ENCODE measurements around the gene PCCA. TPM values are rescaled to one million over a fixed set of nuclear protein-coding genes. Genes with fewer than 3 reads are reported as not detected.

PCCA gene
- total and polyA plus RNA-seq, 2 experiments from 2014 or later = 29.8 to 59.2 TPM

DNA sequence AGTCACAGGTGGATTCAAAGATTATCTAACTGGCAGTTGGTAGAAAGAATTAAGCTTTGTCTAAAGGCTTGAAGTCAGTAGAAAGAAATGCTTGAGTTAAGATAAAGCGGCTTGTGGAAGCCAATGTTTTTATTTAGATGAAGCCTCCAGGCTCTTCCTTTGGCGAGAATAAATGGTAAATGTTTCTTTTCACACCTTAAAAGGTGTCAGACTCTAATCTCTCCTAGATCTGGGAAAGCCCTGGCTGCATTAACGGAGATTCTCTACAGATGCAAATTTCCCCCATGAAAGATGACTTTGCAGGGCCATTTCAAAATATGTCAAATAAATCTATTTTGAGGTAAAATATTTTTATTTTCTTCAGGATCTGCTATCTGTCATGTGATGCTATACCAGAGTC, 37.8 kb upstream of the PCCA start:
- H3K4me1 ChIP-seq (ENCODE audit: low read depth) = no peaks in the 10 kb centered on the region
- TF ChIP-seq, protein P1, sequence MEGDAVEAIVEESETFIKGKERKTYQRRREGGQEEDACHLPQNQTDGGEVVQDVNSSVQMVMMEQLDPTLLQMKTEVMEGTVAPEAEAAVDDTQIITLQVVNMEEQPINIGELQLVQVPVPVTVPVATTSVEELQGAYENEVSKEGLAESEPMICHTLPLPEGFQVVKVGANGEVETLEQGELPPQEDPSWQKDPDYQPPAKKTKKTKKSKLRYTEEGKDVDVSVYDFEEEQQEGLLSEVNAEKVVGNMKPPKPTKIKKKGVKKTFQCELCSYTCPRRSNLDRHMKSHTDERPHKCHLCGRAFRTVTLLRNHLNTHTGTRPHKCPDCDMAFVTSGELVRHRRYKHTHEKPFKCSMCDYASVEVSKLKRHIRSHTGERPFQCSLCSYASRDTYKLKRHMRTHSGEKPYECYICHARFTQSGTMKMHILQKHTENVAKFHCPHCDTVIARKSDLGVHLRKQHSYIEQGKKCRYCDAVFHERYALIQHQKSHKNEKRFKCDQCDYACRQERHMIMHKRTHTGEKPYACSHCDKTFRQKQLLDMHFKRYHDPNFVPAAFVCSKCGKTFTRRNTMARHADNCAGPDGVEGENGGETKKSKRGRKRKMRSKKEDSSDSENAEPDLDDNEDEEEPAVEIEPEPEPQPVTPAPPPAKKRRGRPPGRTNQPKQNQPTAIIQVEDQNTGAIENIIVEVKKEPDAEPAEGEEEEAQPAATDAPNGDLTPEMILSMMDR (IDR thresholded peaks at IDR 0.05; ENCODE audit: low read depth, low read length) = no peak
- H3K27me3 ChIP-seq = no peaks in the 10 kb centered on the region
- H3K9me3 ChIP-seq (ENCODE audit: low read depth) = no peaks in the 10 kb centered on the region
- no peak for DNase-seq (ENCODE audit: low read depth in 1 of 2, low spot score in 1 of 2)
- H3K36me3 ChIP-seq = no peaks in the 10 kb centered on the region
- H3K4me3 ChIP-seq = no peak overlapping the region
- H3K27ac ChIP-seq = no peak overlapping the region

DNA sequence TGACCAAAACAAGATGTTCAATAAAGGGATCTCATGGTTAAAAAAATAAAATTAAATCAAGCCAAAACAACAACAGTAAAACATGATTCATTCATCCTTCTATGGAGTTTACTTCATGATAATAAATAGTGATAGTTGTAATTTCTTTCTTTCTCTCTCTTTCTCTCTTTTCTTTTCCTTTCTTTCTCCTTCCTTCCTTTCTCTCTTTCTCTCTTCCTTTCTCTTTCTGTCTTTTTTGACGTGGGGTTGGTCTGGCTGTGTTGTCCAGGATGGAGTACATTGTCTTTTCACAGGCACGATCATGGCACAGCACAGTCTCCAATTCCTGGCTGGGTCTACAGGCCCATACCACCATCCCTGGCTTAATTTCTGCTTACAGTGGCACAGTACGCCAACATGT, 29.1 kb upstream of the PCCA start:
- Histone ChIP-seq H3K9me3 (ENCODE audit: low read depth) (no peaks in the 10 kb centered on the region), H3K36me3 (no peaks in the 10 kb centered on the region), H3K27ac (no peak overlapping the region), H3K27me3 (no peaks in the 10 kb centered on the region), H3K4me3 (no peak overlapping the region), H3K4me1 (ENCODE audit: low read depth) (no peaks in the 10 kb centered on the region)
- TF ChIP-seq, protein P1 (IDR thresholded peaks at IDR 0.05; ENCODE audit: low read depth, low read length) = no peak
- no peak for DNase-seq (ENCODE audit: low read depth in 1 of 2, low spot score in 1 of 2)

DNA sequence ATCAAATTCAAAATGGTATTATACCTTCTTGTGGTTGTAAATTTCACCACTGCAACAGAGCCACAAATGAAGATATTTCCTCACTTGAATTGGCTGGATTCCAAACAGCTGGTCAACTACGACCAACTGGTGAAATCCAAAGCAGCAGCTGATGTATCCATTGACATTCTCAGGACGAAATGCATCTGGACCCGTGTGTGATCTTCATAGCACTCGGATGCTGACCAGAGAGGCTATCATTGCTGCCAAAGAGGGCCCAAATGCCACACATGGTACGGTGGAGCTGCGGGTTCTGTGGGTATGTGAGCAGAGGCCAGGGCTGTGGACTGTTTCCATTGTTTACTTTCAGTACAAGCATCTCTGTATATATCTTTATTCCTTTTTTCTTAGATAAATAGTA, 25.6 kb upstream of the PCCA start:
- DNase-seq (ENCODE audit: low read depth in 1 of 2, low spot score in 1 of 2) = peak in 1 of 2 donors; percentile 80
- no peaks in the 10 kb centered on the region for H3K4me1 ChIP-seq (ENCODE audit: low read depth)
- TF ChIP-seq, protein P1 (IDR thresholded peaks at IDR 0.05; ENCODE audit: low read depth, low read length) = no peak
- no peak overlapping the region for H3K27ac ChIP-seq
- H3K36me3 ChIP-seq = no peaks in the 10 kb centered on the region
- no peaks in the 10 kb centered on the region for H3K27me3 ChIP-seq
- H3K4me3 ChIP-seq = no peak overlapping the region
- no peaks in the 10 kb centered on the region for H3K9me3 ChIP-seq (ENCODE audit: low read depth)

DNA sequence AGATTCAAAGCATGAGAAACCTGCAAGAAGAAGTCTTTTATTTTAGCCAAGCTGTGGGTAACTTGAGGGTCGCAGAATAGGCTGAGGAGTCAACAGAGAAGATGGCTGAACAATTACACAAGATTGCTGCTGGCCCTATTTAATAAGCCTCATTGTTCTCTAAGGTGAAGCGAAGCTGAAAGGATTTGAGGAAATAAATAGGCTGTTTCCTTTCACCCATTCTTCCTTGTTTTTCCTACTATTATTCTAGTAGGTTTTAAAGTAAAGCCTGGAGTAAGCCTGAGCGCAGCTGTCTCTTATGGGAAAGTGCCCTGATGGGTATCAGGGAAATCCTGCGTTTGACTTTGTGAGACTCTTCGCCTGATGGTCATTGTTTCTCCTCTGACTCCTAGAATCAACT, 25.0 kb upstream of the PCCA start:
- DNase-seq (ENCODE audit: low read depth in 1 of 2, low spot score in 1 of 2) = no peak
- Histone ChIP-seq H3K27me3 (no peaks in the 10 kb centered on the region), H3K36me3 (no peaks in the 10 kb centered on the region), H3K9me3 (ENCODE audit: low read depth) (no peaks in the 10 kb centered on the region), H3K4me3 (no peak overlapping the region), H3K27ac (no peak overlapping the region), H3K4me1 (ENCODE audit: low read depth) (no peaks in the 10 kb centered on the region)
- TF ChIP-seq, protein P1 (IDR thresholded peaks at IDR 0.05; ENCODE audit: low read depth, low read length) = no peak

DNA sequence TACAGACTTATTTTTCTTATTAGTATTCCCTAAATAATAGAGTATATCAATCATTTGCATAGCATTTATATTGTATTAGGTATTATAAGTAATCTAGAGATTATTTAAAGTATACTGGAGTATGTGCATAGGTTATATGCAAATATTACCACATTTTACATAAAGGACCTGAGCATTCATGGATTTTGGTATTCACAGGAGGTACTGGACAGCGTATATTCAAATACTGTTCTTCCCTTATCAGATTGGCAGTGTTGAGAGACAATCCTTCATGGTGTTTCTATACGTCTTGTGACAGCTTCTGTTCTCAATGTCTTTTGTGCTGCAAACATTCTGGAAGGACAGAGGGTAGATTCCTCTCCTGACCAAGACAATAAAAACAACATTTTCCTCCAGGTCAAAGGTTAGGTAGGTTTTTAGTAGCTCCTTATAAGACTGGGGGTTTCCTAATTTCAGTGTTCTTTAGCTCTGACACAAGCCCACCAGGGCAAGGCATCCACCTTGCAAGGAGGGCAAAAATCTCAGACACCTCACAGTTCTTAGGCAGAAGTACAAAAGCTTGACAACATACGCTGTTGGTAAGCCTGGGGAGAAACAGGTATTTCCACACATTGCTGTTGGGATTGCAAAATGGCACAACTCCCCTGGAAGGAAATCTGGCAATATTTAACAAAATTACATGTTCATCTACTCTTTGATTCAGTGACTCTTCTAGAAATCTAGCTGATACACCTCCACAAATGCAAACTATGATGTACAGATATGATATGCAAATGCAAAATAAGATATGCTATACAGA, 20.6 kb upstream of the PCCA start:
- Histone ChIP-seq H3K4me3 (no peak overlapping the region), H3K27me3 (no peaks in the 10 kb centered on the region), H3K9me3 (ENCODE audit: low read depth) (no peaks in the 10 kb centered on the region), H3K4me1 (ENCODE audit: low read depth) (no peaks in the 10 kb centered on the region), H3K36me3 (no peaks in the 10 kb centered on the region), H3K27ac (no peak overlapping the region)
- TF ChIP-seq, protein P1 (IDR thresholded peaks at IDR 0.05; ENCODE audit: low read depth, low read length) = no peak
- no peak for DNase-seq (ENCODE audit: low read depth in 1 of 2, low spot score in 1 of 2)

All from cardiac muscle cell (in vitro differentiated cells and primary cell).